A549 (cell line): ENCODE measurements around the gene LPAR1. TPM values are rescaled to one million over a fixed set of nuclear protein-coding genes. Genes with fewer than 3 reads are reported as not detected.

Experiments
- ATAC-seq, 2 experiments: fragments of 200-7000 bp in 1 of 2; fragments of >200 bp in 1 of 2; cut with Nextera tagmentation in 1 of 2; cut with Tn5 transposase in 1 of 2; 3 replicates each; pipeline versions ENCODE4 v1.8.0 to v1.9.1; 2018 to 2020; ENCODE audit warnings: mild to moderate bottlenecking in 1 of 2, moderate library complexity in 1 of 2
- CTCF ChIA-PET: fragments of 300-600 bp; sonication (Branson Sonifier 250); formaldehyde crosslinking; extraction: SDS; loops from one replicate; lab custom pipeline; 2021; ENCODE audit warnings: antibody characterized with exemption, inconsistent platforms; lab: Yijun Ruan, JAX
- POLR2A ChIA-PET: fragments of 350-600 bp; formaldehyde crosslinking; extraction: SDS; loops from one replicate; lab custom pipeline; 2021; ENCODE audit warnings: antibody characterized with exemption, inconsistent platforms; lab: Yijun Ruan, JAX
- DNase-seq, 2 experiments: peaks; one replicate each; pipeline versions ENCODE4 v3.0.0 to v3.0.0-alpha.2; 2011 to 2016; ENCODE audit warnings: low read depth in 1 of 2, low spot score in 1 of 2
- FAIRE-seq: peaks from 2 replicates; lab custom pipeline; 2011; peaks lifted over from hg19 to GRCh38; lab: Jason Lieb, UNC
- H3K27ac ChIP-seq, 2 experiments: fragments of >200 bp; sonication (Bioruptor Twin); formaldehyde crosslinking; 3 replicates each; pipeline ENCODE4 v1.5.1; 2016 to 2017
- H3K4me1 ChIP-seq: fragments of >200 bp; sonication (Bioruptor Twin); formaldehyde crosslinking; 3 replicates; pipeline ENCODE4 v1.6.1; 2016
- H3K4me2 ChIP-seq: fragments of >200 bp; sonication (Bioruptor Twin); formaldehyde crosslinking; 3 replicates; pipeline ENCODE4 v1.6.1; 2016
- H3K4me3 ChIP-seq: fragments of >200 bp; sonication (Bioruptor Twin); formaldehyde crosslinking; 3 replicates; pipeline ENCODE4 v1.5.1; 2016
- H3K9me3 ChIP-seq: fragments of >200 bp; sonication (Bioruptor Twin); formaldehyde crosslinking; 3 replicates; pipeline ENCODE4 v1.6.1; 2016
- CHD2 ChIP-seq: fragments of 150-350 bp; IDR thresholded peaks from 2 replicates; pipeline ENCODE4 v1.6.1; 2014; ENCODE audit warnings: low read length; ENCODE audit not compliant: partially characterized antibody
- CHD4 ChIP-seq: fragments of 200-600 bp; sonication (generic); IDR thresholded peaks from 2 replicates; pipeline ENCODE4 v1.6.1; 2016; ENCODE audit warnings: antibody characterized with exemption, mild to moderate bottlenecking, borderline replicate concordance
- CTCF ChIP-seq: fragments of >200 bp; sonication (Bioruptor Twin); formaldehyde crosslinking; IDR thresholded peaks from 3 replicates; pipeline ENCODE4 v1.5.1; 2016
- EHF ChIP-seq: fragments of 250-450 bp; sonication (Bioruptor Pico); IDR thresholded peaks from 2 replicates; pipeline ENCODE4 v1.5.0; 2020; ENCODE audit warnings: mild to moderate bottlenecking
- EHMT2 ChIP-seq: fragments of 200-600 bp; sonication (generic); IDR thresholded peaks from 2 replicates; pipeline ENCODE4 v1.6.1; 2016; ENCODE audit warnings: antibody characterized with exemption, low read depth, mild to moderate bottlenecking, moderate library complexity
- EP300 ChIP-seq, 2 experiments: fragments of >200 bp; sonication (Bioruptor Twin); formaldehyde crosslinking; IDR thresholded peaks; 2 replicates in 1 of 2; 3 replicates in 1 of 2; pipeline ENCODE4 v1.6.1; 2016 to 2017
- FOSL2 ChIP-seq, 2 experiments: fragments of 450-650 bp in 1 of 2; fragments of >200 bp in 1 of 2; sonication (Bioruptor Twin) in 1 of 2; formaldehyde crosslinking; IDR thresholded peaks; 2 replicates each; pipeline versions ENCODE4 v1.5.0 to v1.6.1; 2016 to 2020; ENCODE audit warnings: mild to moderate bottlenecking in 1 of 2, moderate library complexity in 1 of 2
- GATA3 ChIP-seq: IDR thresholded peaks from 2 replicates; pipeline ENCODE4 v1.6.1; 2012; ENCODE audit warnings: borderline replicate concordance
- HDAC2 ChIP-seq: fragments of 200-600 bp; sonication (generic); IDR thresholded peaks from 2 replicates; pipeline ENCODE4 v1.6.1; 2016
- HOXB5 ChIP-seq: fragments of 250-450 bp; sonication (Bioruptor Pico); IDR thresholded peaks from 2 replicates; pipeline ENCODE4 v1.5.0; 2020; ENCODE audit warnings: mild to moderate bottlenecking, moderate library complexity
- JUN ChIP-seq, 2 experiments: fragments of >200 bp; sonication (Bioruptor Twin); formaldehyde crosslinking; IDR thresholded peaks; 2 replicates in 1 of 2; 3 replicates in 1 of 2; pipeline ENCODE4 v1.6.1; 2016 to 2017
- JUNB ChIP-seq: fragments of >200 bp; sonication (Bioruptor Twin); formaldehyde crosslinking; IDR thresholded peaks from 2 replicates; pipeline ENCODE4 v1.6.1; 2016
- KDM1A ChIP-seq: fragments of 200-600 bp; sonication (generic); IDR thresholded peaks from 2 replicates; pipeline ENCODE4 v1.6.1; 2016; ENCODE audit warnings: low read depth, mild to moderate bottlenecking
- KDM5A ChIP-seq: fragments of 200-600 bp; sonication (generic); IDR thresholded peaks from 2 replicates; pipeline ENCODE4 v1.6.1; 2016; ENCODE audit warnings: antibody characterized with exemption, mild to moderate bottlenecking
- MAFK ChIP-seq: fragments of 450-650 bp; IDR thresholded peaks from 2 replicates; pipeline ENCODE4 v1.6.1; 2014; ENCODE audit not compliant: partially characterized antibody
- MAX ChIP-seq: IDR thresholded peaks from 2 replicates; pipeline ENCODE4 v1.6.1; 2012
- MYC ChIP-seq: IDR thresholded peaks from 2 replicates; pipeline ENCODE4 v1.6.1; 2012; ENCODE audit warnings: mild to moderate bottlenecking, inconsistent platforms, low read length, improper control_type of control experiment, borderline replicate concordance
- NFE2L2 ChIP-seq: fragments of 150-350 bp; conservative IDR thresholded peaks from 2 replicates; pipeline ENCODE4 v1.6.1; 2014; ENCODE audit warnings: low read length
- POLR2A ChIP-seq: IDR thresholded peaks from 2 replicates; pipeline ENCODE4 v1.6.1; 2012; ENCODE audit warnings: mild to moderate bottlenecking, low read length
- RFX5 ChIP-seq: fragments of 450-650 bp; IDR thresholded peaks from 2 replicates; pipeline ENCODE4 v1.7.1; 2014; ENCODE audit warnings: antibody characterized with exemption, mild to moderate bottlenecking, moderate library complexity
- SREBF2 ChIP-seq: fragments of 450-650 bp; IDR thresholded peaks from 2 replicates; pipeline ENCODE4 v1.6.1; 2014; ENCODE audit warnings: mild to moderate bottlenecking, moderate library complexity
- TP53 ChIP-seq: fragments of 250-450 bp; sonication (Bioruptor Pico); IDR thresholded peaks from 2 replicates; pipeline ENCODE4 v1.5.0; 2021; ENCODE audit warnings: mild to moderate bottlenecking, moderate library complexity
- WGBS: methylation state at CpG from one replicate; pipeline ENCODE4 v1.1.6; 2017; ENCODE audit errors: missing lambda C conversion rate; 5-methylcytosine and 5-hydroxymethylcytosine counted together
- polyA plus RNA-seq, 4 experiments: library from polyadenylated mRNA; depleted of rRNA in 3 of 4; stranded (reverse); fragments of >200 nt; fragmentation: RNase III in 1 of 4; extraction: RNeasy Plus Mini Kit Qiagen cat#74134 plus additional on column Dnase treatment in 1 of 4; gene quantifications; 2 replicates in 3 of 4; 3 replicates in 1 of 4; pipeline ENCODE4 v1.2.3, GENCODE V29; 2011 to 2017
- TF ChIP-seq, protein P1 (sequence below): fragments of 450-650 bp; IDR thresholded peaks from 2 replicates; pipeline ENCODE4 v1.6.1; 2014; ENCODE audit warnings: antibody characterized with exemption
- TF ChIP-seq, protein P2 (sequence below): IDR thresholded peaks from 2 replicates; pipeline ENCODE4 v1.6.1; 2012; ENCODE audit warnings: low read depth, borderline replicate concordance

The LPAR1 gene
- polyA plus RNA-seq, 2 of the 4 experiments (the other 2 are of a cell fraction) = 15.8 to 33.7 TPM

GRCh38 chr9:110986529-110986928 lies 51.7 kb downstream of the LPAR1 start (continued):
- TF ChIP-seq, protein P1, sequence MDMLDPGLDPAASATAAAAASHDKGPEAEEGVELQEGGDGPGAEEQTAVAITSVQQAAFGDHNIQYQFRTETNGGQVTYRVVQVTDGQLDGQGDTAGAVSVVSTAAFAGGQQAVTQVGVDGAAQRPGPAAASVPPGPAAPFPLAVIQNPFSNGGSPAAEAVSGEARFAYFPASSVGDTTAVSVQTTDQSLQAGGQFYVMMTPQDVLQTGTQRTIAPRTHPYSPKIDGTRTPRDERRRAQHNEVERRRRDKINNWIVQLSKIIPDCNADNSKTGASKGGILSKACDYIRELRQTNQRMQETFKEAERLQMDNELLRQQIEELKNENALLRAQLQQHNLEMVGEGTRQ = no peak
- no peak for TF ChIP-seq MAX

GRCh38 chr9:110984890-110985437 lies 53.3 kb downstream of the LPAR1 start:
- FAIRE-seq = no peak
- ATAC-seq = no peak
- no peak for DNase-seq
- H3K4me3 ChIP-seq = no peak overlapping the region
- ChIA-PET POLR2A (no interaction called here), CTCF (interaction anchor here (0.6 to 1.0 kb wide), 2 partner anchors 14 to 604 kb away, joined by 3 read pairs; no protein-coding TSS in a partner anchor)
- H3K4me2 ChIP-seq = no peak overlapping the region
- no peak overlapping the region for H3K27ac ChIP-seq
- peaks cover 4% of the 10 kb centered on the region; the same call in 2 of the 3 replicates for H3K4me1 ChIP-seq
- WGBS = 80% methylated on average over 2 of the region's 2 CpGs
- TF ChIP-seq HOXB5 (CRISPR knock-in tag) (no peak), CTCF (no peak), SREBF2 (no peak), KDM5A (no peak), EP300 (IDR thresholded peaks at IDR 0.05) (no peak), CHD2 (no peak), RFX5 (no peak), GATA3 (no peak), HDAC2 (no peak), MYC (no peak), MAX (no peak), EHMT2 (no peak), JUNB (no peak), FOSL2 (IDR thresholded peaks at IDR 0.05) (no peak), FOSL2 (CRISPR knock-in tag; IDR thresholded peaks at IDR 0.05) (no peak), KDM1A (no peak), EHF (no peak), POLR2A (no peak), JUN (IDR thresholded peaks at IDR 0.05) (no peak)
- TF ChIP-seq, protein P2, sequence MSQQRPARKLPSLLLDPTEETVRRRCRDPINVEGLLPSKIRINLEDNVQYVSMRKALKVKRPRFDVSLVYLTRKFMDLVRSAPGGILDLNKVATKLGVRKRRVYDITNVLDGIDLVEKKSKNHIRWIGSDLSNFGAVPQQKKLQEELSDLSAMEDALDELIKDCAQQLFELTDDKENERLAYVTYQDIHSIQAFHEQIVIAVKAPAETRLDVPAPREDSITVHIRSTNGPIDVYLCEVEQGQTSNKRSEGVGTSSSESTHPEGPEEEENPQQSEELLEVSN = no peak
- TF ChIP-seq, all 56 proteins: peak for 0
- H3K9me3 ChIP-seq = peaks cover 17% of the 10 kb centered on the region

- FAIRE-seq = no peak
- ChIA-PET CTCF (no interaction called here), POLR2A (no interaction called here)
- Histone ChIP-seq H3K4me2 (no peak overlapping the region), H3K27ac (no peak overlapping the region), H3K9me3 (no peaks in the 10 kb centered on the region), H3K4me1 (peaks cover 50% of the 10 kb centered on the region), H3K4me3 (no peak overlapping the region)
- WGBS = 77% methylated on average over 3 of the region's 3 CpGs
- DNase-seq = no peak
- TF ChIP-seq CTCF = no peak
- TF ChIP-seq TP53 (CRISPR knock-in tag) = no peak
- TF ChIP-seq MYC = no peak
- no peak for TF ChIP-seq CHD4
- TF ChIP-seq, protein P1 = no peak
- no peak for TF ChIP-seq RFX5
- no peak for TF ChIP-seq NFE2L2
- TF ChIP-seq MAFK = no peak
- no peak for TF ChIP-seq KDM1A
- ATAC-seq = no peak
Measured at GRCh38 chr9:110980261-110980660, 58.0 kb downstream of the LPAR1 start.
